SK-N-SH treated with all-trans-retinoic acid at 6 μM for 48 hours (cell line): ENCODE results near the gene KIAA1210.

ENCODE experiments used
- ARNTL ChIP-seq: fragments of 450-650 bp; formaldehyde crosslinking; IDR thresholded peaks from 2 replicates; pipeline ENCODE4 v1.5.0; 2020; ENCODE audit warnings: low read depth, mild to moderate bottlenecking, moderate library complexity, borderline replicate concordance
- OSR1 ChIP-seq: fragments of 250-450 bp; sonication (Bioruptor Pico); IDR thresholded peaks from 2 replicates; pipeline ENCODE4 v1.8.0; 2022; ENCODE audit warnings: moderate library complexity, mild to moderate bottlenecking, inconsistent platforms
- TOX ChIP-seq: fragments of 250-450 bp; sonication (Bioruptor Pico); IDR thresholded peaks from 2 replicates; pipeline ENCODE4 v1.8.0; 2021; ENCODE audit warnings: mild to moderate bottlenecking, moderate library complexity, borderline replicate concordance
- ZNF565 ChIP-seq: fragments of 450-650 bp; formaldehyde crosslinking; conservative IDR thresholded peaks from 2 replicates; pipeline ENCODE4 v1.5.0; 2020; ENCODE audit warnings: low read depth, mild to moderate bottlenecking, moderate library complexity
- TF ChIP-seq, protein P1 (sequence below): fragments of 250-450 bp; sonication (Bioruptor Pico); IDR thresholded peaks from 2 replicates; pipeline ENCODE4 v1.5.1; 2020; ENCODE audit warnings: low read depth, mild to moderate bottlenecking, moderate library complexity
- TF ChIP-seq, protein P2 (sequence below): fragments of 250-450 bp; sonication (Bioruptor Pico); IDR thresholded peaks from 2 replicates; pipeline ENCODE4 v1.5.0; 2020; ENCODE audit warnings: mild to moderate bottlenecking, moderate library complexity
- TF ChIP-seq, protein P3 (sequence below): fragments of 250-450 bp; sonication (Bioruptor Pico); IDR thresholded peaks from 2 replicates; pipeline ENCODE4 v1.8.0; 2020; ENCODE audit warnings: mild to moderate bottlenecking, moderate library complexity, borderline replicate concordance

DNA sequence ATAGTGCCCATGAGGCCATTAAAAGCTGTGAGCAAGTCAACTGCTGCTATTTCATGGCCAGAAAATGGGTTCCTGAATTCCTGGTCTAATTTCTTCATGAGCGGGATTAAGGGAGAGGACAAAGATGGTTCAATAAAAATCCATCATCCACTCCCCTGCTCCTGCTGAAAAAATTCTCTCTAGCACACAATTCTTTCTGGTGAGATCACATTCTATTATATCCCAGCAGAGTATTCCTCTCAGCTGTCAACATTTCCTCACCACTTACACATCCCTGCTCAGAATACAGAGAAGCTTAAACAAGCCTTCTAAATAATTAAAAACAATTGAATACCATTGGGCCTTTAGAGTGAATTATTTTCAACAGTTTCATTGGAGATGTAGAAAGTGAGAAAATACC, 45.3 kb downstream of the KIAA1210 start:
- TF ChIP-seq ZNF565 (CRISPR knock-in tag) (no peak), OSR1 (CRISPR knock-in tag) (no peak), ARNTL (CRISPR knock-in tag) (no peak), TOX (CRISPR knock-in tag) (no peak)
- TF ChIP-seq, protein P1, sequence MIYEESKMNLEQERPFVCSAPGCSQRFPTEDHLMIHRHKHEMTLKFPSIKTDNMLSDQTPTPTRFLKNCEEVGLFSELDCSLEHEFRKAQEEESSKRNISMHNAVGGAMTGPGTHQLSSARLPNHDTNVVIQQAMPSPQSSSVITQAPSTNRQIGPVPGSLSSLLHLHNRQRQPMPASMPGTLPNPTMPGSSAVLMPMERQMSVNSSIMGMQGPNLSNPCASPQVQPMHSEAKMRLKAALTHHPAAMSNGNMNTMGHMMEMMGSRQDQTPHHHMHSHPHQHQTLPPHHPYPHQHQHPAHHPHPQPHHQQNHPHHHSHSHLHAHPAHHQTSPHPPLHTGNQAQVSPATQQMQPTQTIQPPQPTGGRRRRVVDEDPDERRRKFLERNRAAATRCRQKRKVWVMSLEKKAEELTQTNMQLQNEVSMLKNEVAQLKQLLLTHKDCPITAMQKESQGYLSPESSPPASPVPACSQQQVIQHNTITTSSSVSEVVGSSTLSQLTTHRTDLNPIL (CRISPR knock-in tag), result no peak
- TF ChIP-seq, protein P2, sequence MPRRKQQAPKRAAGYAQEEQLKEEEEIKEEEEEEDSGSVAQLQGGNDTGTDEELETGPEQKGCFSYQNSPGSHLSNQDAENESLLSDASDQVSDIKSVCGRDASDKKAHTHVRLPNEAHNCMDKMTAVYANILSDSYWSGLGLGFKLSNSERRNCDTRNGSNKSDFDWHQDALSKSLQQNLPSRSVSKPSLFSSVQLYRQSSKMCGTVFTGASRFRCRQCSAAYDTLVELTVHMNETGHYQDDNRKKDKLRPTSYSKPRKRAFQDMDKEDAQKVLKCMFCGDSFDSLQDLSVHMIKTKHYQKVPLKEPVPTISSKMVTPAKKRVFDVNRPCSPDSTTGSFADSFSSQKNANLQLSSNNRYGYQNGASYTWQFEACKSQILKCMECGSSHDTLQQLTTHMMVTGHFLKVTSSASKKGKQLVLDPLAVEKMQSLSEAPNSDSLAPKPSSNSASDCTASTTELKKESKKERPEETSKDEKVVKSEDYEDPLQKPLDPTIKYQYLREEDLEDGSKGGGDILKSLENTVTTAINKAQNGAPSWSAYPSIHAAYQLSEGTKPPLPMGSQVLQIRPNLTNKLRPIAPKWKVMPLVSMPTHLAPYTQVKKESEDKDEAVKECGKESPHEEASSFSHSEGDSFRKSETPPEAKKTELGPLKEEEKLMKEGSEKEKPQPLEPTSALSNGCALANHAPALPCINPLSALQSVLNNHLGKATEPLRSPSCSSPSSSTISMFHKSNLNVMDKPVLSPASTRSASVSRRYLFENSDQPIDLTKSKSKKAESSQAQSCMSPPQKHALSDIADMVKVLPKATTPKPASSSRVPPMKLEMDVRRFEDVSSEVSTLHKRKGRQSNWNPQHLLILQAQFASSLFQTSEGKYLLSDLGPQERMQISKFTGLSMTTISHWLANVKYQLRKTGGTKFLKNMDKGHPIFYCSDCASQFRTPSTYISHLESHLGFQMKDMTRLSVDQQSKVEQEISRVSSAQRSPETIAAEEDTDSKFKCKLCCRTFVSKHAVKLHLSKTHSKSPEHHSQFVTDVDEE (CRISPR knock-in tag), result no peak
- TF ChIP-seq, protein P3, sequence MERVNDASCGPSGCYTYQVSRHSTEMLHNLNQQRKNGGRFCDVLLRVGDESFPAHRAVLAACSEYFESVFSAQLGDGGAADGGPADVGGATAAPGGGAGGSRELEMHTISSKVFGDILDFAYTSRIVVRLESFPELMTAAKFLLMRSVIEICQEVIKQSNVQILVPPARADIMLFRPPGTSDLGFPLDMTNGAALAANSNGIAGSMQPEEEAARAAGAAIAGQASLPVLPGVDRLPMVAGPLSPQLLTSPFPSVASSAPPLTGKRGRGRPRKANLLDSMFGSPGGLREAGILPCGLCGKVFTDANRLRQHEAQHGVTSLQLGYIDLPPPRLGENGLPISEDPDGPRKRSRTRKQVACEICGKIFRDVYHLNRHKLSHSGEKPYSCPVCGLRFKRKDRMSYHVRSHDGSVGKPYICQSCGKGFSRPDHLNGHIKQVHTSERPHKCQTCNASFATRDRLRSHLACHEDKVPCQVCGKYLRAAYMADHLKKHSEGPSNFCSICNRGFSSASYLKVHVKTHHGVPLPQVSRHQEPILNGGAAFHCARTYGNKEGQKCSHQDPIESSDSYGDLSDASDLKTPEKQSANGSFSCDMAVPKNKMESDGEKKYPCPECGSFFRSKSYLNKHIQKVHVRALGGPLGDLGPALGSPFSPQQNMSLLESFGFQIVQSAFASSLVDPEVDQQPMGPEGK, result no peak
